ENCODE results near the gene OGN.
"Not testable (repeated sequence)": the region's sequence is repeated elsewhere in the genome, so short reads cannot be mapped to it uniquely, and the experiment has no call there.

The OGN gene, protein sequence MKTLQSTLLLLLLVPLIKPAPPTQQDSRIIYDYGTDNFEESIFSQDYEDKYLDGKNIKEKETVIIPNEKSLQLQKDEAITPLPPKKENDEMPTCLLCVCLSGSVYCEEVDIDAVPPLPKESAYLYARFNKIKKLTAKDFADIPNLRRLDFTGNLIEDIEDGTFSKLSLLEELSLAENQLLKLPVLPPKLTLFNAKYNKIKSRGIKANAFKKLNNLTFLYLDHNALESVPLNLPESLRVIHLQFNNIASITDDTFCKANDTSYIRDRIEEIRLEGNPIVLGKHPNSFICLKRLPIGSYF

DNA sequence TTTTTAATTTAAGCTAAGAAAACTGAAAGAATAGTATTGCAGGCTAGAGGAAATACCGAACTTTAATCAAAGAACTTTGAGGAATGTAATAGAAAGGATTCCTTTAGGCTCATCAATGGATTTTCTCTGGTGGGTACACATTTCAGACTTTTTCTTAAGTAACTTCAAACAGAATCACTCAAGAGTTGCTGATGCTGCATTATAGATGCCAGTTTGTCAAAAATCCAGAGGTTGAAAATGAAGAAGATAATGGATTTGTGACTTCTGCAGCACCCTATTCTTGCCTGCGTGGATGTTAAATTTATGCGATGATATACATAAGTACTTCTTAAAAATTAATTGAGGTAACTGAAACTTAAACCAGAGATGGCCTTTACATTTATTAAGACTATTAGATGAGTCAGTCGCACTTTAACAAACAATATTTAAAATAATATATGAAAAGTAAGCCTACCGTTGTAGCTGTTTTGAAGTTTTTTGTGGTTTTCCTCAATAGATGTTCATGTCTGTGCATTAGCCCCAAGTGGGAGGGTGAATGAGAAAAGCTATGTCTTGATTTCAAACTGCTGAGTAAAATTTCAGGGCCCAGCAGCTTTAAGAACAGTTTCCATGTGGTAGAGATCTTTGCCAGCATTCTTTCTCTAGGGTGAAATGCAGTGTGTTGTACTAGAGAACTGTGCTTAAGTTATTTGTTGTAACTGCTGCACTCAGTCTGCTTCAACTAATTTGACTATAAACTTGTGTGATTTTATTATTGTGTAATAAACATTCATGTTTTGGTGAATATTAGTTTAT is at the start of gene OGN:
TSS of gene OGN (minus strand) at position 537 of the 795 bp plus-strand sequence. CDS start 1,171 bp downstream, outside the sequence.
- DNase-seq, result no peak

DNA sequence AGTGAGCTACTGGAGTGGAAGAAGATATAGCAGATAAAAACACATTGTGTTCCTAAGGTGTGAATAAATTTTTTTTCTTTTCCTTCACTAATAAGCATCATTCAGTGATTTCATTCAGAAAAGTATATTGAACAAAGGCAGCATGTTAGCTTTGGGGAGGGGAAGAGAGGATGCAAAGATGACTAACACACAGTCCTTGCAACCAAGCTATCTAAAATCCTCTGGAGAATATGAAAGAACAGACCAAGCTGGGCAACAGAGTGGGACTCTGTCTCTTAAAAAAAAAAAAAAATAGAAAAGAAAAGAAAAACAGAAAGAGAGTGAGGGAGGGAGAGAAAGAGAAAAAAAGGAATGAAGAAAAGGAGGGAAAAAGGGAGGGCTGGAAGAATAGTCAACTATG is 42.2 kb upstream of the OGN start:
- DNase-seq, result no peak

DNA sequence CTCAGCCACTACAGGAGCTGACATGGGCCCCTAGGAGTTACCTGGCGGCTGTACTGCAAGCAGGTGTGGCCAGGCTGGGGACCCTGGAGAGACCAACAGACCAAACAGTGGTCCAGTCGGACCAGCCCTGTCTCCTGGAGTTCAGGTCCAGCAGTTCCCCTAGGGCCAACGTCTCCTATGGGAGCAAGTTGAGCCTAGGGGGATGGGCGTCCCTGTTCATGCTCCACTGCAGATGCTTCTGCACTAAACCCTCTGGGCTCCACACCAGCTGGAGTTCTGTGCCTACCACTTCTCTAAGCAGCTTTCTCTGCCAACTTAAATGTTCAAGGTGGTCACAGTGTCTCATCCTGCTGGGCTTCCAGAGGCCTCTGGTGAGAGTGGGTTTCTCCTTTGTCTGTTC is 40.5 kb upstream of the OGN start:
- DNase-seq, result no peak

- no peak for DNase-seq
Observed at GRCh38 chr9:92440751-92441046, 36.3 kb upstream of the OGN start.

DNA sequence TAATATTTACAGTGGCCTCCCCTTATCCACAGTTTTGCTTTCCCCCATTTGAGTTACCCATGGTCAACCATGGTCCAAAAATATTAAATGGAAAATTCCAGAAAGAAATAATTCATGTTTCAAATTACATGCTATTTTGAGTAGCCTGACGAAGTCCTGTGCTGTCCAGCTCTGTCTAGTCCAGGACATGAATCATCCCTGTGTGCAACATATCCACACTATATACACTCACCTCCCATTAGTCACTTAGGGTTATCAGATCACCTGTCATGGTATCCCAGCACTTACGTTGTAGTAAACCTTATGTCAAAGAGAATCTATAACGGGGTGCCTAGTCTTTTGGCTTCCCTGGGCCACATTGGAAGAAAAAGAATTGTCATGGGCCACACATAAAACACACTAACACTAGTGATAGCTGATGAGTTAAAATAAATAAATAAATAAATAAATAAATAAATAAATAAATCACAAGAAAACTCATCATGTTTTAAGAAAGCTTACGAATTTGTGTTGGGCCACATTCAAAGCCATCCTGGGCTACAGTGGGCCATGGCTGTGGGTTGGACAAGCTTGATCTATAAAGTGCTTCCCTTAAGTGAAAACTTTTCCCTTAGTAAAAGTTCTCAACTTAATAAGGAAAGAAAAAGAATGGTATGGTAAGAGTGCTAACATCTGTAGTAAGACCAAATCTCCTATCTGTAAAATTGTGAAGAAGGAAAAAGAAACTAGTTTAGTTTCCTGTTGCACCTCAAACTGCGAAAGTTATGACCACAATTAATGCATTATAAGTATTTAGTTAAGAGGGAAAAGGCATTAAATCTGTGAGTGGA is 35.8 kb upstream of the OGN start:
- no peak for DNase-seq

DNA sequence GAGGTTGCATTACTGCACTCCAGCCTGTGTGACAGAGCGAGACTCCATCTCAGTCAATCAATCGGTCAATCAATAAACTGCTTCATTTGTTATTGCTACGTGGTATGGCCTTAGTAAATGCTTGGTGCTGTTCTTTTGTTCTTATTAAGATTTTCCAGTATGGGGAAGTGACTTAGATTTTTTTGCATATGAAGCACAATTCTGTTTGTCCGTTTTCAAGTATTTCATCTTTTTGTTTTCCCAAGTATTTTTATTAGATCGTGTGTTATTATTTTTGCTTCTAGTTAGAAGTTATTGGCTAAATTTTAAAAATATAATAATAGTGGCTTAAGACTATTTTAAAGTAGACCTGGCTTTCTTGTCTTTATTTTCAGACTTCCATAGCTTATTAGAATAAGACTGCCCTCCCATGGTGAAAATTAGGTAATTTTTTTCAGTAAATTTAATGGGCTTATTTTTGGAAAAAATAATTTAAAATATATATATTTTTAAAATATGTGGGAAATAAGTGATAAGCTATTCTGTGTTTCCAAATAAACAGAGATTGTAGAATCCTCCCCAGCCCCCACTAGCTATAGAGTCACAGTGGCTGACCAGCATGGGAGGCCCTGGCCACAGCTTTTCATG is 34.6 kb upstream of the OGN start:
- peak; percentile 5 for DNase-seq

- DNase-seq, result no peak
Observed at GRCh38 chr9:92435263-92435662, 30.9 kb upstream of the OGN start.

- DNase-seq, result no peak
Observed at GRCh38 chr9:92432972-92433548, 28.7 kb upstream of the OGN start.

DNA sequence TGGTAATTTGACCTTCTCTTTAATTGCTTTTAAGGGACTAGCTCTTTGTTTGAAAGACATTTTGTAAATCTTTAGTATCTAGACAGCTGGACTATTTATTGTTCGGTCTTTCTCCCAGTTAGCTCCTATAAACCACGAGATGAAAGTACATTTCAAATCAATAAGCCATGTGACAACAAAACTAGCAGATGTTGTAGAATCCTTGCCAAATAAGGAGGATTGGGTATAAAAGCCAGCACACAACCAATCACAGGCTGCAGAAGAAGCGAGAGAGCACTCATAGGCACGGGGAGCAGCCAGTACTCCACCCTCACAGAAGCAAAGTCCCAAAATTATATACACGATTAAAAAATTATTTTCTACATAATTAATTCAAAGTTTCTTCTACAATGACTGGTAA is 28.0 kb upstream of the OGN start:
- no peak for DNase-seq

- DNase-seq, result no peak
Observed at GRCh38 chr9:92429836-92430235, 25.5 kb upstream of the OGN start.

GRCh38 chr9:92426501-92427145 is 22.2 kb upstream of the OGN start:
- peak; percentile 46 for DNase-seq

- DNase-seq, result no peak
Observed at GRCh38 chr9:92425474-92425873, 21.1 kb upstream of the OGN start.

DNA sequence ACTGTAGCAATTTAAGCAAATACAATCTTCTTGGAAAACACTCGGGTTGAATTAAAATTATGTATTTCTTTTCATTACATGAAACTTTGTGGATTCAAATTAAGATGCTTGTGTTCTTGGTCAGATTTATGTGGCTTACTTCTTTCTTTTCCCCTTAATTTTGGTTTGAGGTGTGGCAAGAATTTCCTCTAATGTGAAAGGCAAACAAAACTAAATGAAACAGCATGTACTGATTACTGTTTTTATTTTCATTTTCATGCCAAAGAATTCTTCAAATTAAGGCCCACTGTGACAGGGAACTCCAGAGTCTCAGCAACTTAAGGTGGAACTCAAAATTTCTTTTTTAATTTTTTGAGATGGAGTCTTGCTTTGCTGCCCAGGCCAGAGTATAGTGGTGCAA is 20.0 kb upstream of the OGN start, which contains the start of gene OMD:
TSS of gene OMD (minus strand) at position 132 of the 400 bp plus-strand sequence. CDS start 6,913 bp downstream, outside the sequence.
- DNase-seq, result no peak

DNA sequence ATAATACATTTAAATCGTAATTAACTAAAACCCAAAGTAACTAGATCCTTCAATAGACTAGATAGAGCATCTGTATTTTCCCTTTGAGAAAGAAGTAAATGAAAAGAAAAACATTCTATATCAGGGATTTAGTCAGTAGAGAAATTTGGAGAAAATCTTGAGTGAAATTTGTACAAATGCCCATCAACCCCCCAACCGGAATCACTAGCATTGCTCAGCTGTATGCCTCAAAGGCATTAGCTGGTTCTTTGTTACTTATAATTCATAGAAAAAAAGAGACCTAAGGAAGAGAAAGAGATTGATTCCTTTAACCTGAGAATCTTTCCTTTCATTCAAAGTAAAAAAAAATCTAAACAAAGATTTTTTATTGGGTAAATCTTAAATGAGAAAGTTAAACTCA is 19.2 kb upstream of the OGN start:
- no peak for DNase-seq

- DNase-seq, result no peak
Observed at GRCh38 chr9:92422611-92423338, 18.4 kb upstream of the OGN start.

GRCh38 chr9:92414566-92414965 is 10.2 kb upstream of the OGN start:
- no peak for DNase-seq

GRCh38 chr9:92411157-92411556 is 6.8 kb upstream of the OGN start:
- not testable (repeated sequence) for DNase-seq

DNA sequence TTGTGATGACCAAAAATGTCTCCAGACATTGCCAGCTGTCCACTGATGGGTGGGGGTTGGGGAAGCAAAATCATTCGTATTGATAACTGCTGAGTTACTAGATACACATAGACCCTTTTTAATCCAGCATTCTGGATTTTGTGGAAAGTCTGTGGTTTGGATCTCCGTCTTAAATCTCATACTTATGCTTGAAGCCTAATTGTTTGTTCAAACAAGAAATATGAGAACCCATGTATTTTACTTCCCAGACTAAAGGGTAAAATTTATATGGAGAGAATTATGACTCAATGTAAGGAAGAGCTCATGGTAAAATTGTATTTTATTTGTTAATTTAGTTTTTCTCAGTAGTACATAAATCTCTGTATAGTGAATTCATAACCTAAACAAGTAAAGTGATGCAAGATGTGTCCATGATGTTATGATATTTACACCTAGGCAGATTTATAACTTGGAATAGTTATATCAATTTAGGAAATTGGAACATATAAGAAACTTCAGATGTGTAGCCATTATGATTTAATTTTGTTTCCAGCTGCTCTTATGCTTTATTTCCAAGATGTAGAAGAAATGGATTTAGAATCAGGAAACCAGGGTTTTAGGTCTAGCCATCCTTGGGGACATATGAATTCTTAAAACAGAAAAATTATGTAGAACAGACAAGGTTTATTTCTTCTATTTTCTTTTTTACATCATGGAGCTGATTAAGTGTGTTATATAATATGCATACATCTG is 4.5 kb upstream of the OGN start:
- DNase-seq, result no peak

GRCh38 chr9:92407818-92408217 is 3.4 kb upstream of the OGN start:
- no peak for DNase-seq

GRCh38 chr9:92406477-92406876 is 2.1 kb upstream of the OGN start:
- no peak for DNase-seq

GRCh38 chr9:92405818-92406217 is 1.4 kb upstream of the OGN start:
- DNase-seq, result no peak

Measured in NCI-H1105 treated with DMSO at 0.1 percent for 48 hours (cell line).